HCT116 (cell line): ENCODE data around the gene PRR36. TPM values are rescaled to one million over a fixed set of nuclear protein-coding genes. Genes with fewer than 3 reads are reported as not detected.

ENCODE experiments used
- ATAC-seq: fragments of 200-7000 bp; cut with Tn5 transposase; 2 replicates; pipeline ENCODE4 v1.9.1; 2020; ENCODE audit warnings: mild to moderate bottlenecking, moderate library complexity
- BruUV-seq: library from RNA; stranded (reverse); fragments of 400-500 nt; replicated peaks from 2 replicates; lab custom pipeline; 2021; lab: Mats Ljungman, UMichigan
- CTCF ChIA-PET: fragments of 300-600 bp; sonication (Branson Sonifier 250); formaldehyde crosslinking; loops from one replicate; lab custom pipeline; 2021; ENCODE audit warnings: antibody characterized with exemption; lab: Charles Lee
- POLR2A ChIA-PET: fragments of 300-600, 350-600 bp; sonication (Branson Sonifier 250); formaldehyde crosslinking; loops from one replicate; lab custom pipeline; 2021; ENCODE audit warnings: antibody characterized with exemption; lab: Charles Lee
- RAD21 ChIA-PET, 2 experiments: fragments of 300-600 bp; sonication (Branson Sonifier 250); formaldehyde crosslinking; loops; one replicate each; lab custom pipeline; 2023; ENCODE audit warnings: low total read pairs in 2 of 2; ENCODE audit not compliant: uncharacterized antibody in 2 of 2, unreplicated experiment in 2 of 2, low non-redundant PET in 1 of 2; lab: Charles Lee
- DNase-seq: peaks from one replicate; pipeline ENCODE4 v3.0.0-alpha.2; 2010; ENCODE audit warnings: low read depth, low spot score
- H2AFZ ChIP-seq: fragments of 200-600 bp; shearing (Covaris generic), sonication (generic); 2 replicates; pipeline ENCODE4 v1.6.1; 2017; ENCODE audit warnings: low read depth, mixed run types, mixed read lengths, antibody characterized with exemption, low read length; ENCODE audit not compliant: poor library complexity, severe bottlenecking
- H3K27ac ChIP-seq: 2 replicates; pipeline ENCODE4 v1.5.1; 2012; ENCODE audit warnings: low read depth, low read length
- H3K27me3 ChIP-seq: fragments of 200-600 bp; sonication (generic); 2 replicates; pipeline ENCODE4 v1.6.1; 2016; ENCODE audit warnings: mixed run types, low read length, mixed read lengths; ENCODE audit not compliant: insufficient read depth
- H3K36me3 ChIP-seq, 2 experiments: fragments of 200-500 bp in 1 of 2; fragments of 200-600 bp in 1 of 2; sonication (Bioruptor generic) in 1 of 2; sonication (generic) in 1 of 2; 2 replicates each; pipeline versions ENCODE4 v1.5.1 to v1.6.1; 2014 to 2016; ENCODE audit warnings: low read length in 2 of 2, inconsistent platforms in 1 of 2, mixed read lengths in 1 of 2, mixed run types in 1 of 2; ENCODE audit not compliant: insufficient read depth in 2 of 2, control insufficient read depth in 1 of 2
- H3K4me1 ChIP-seq, 2 experiments: fragments of 200-600 bp in 1 of 2; sonication (generic) in 1 of 2; 2 replicates each; pipeline versions ENCODE4 v1.5.1 to v1.6.1; 2012 to 2017; ENCODE audit warnings: low read length in 2 of 2, inconsistent platforms in 1 of 2, mild to moderate bottlenecking in 1 of 2, mixed read lengths in 1 of 2, mixed run types in 1 of 2, moderate library complexity in 1 of 2; ENCODE audit not compliant: insufficient read depth in 2 of 2, control insufficient read depth in 1 of 2
- H3K4me2 ChIP-seq: fragments of 200-600 bp; sonication (generic); 2 replicates; pipeline ENCODE4 v1.6.1; 2017; ENCODE audit warnings: mixed run types, low read length, mixed read lengths
- H3K4me3 ChIP-seq, 2 experiments: fragments of 200-600 bp in 1 of 2; sonication (generic) in 1 of 2; replicated peaks in 1 of 2; 2 replicates each; pipeline ENCODE4 v1.5.1; 2011 to 2016; ENCODE audit warnings: low read length in 2 of 2, control low read depth in 1 of 2, low read depth in 1 of 2, mild to moderate bottlenecking in 1 of 2, mixed read lengths in 1 of 2, mixed run types in 1 of 2
- H3K79me2 ChIP-seq: fragments of 200-600 bp; sonication (generic); 2 replicates; pipeline ENCODE4 v1.6.1; 2017; ENCODE audit warnings: mild to moderate bottlenecking, mixed run types, low read length, moderate library complexity, mixed read lengths; ENCODE audit not compliant: insufficient read depth
- H3K9ac ChIP-seq: fragments of 200-600 bp; sonication (generic); 2 replicates; pipeline ENCODE4 v1.6.1; 2016; ENCODE audit warnings: low read length, mixed read lengths
- H3K9me2 ChIP-seq: fragments of 200-600 bp; sonication (generic), shearing (Covaris generic); 2 replicates; pipeline ENCODE4 v1.6.1; 2017; ENCODE audit warnings: mixed run types, mild to moderate bottlenecking, moderate library complexity; ENCODE audit not compliant: insufficient read depth
- H3K9me3 ChIP-seq, 2 experiments: fragments of 200-500 bp in 1 of 2; fragments of 200-600 bp in 1 of 2; sonication (Bioruptor generic) in 1 of 2; sonication (generic) in 1 of 2; 2 replicates each; pipeline ENCODE4 v1.6.1; 2014 to 2017; ENCODE audit warnings: low read length in 2 of 2, mixed read lengths in 2 of 2, inconsistent platforms in 1 of 2, low read depth in 1 of 2, mild to moderate bottlenecking in 1 of 2, mixed run types in 1 of 2, moderate library complexity in 1 of 2; ENCODE audit not compliant: control insufficient read depth in 1 of 2, insufficient read depth in 1 of 2
- H4K20me1 ChIP-seq: fragments of 200-600 bp; sonication (generic), shearing (Covaris generic); 2 replicates; pipeline ENCODE4 v1.6.1; 2017; ENCODE audit warnings: mixed run types, mild to moderate bottlenecking, moderate library complexity; ENCODE audit not compliant: insufficient read depth
- ATF3 ChIP-seq: IDR thresholded peaks from 2 replicates; pipeline ENCODE4 v1.6.1; 2012
- CBX3 ChIP-seq: IDR thresholded peaks from 2 replicates; pipeline ENCODE4 v1.6.1; 2012; ENCODE audit warnings: low read depth
- CEBPB ChIP-seq: IDR thresholded peaks from 2 replicates; pipeline ENCODE4 v1.6.1; 2012; ENCODE audit warnings: low read depth
- ELF1 ChIP-seq: IDR thresholded peaks from 2 replicates; pipeline ENCODE4 v1.6.1; 2012; ENCODE audit warnings: low read depth, borderline replicate concordance
- EZH2 ChIP-seq: fragments of 200-600 bp; sonication (generic); IDR thresholded peaks from 2 replicates; pipeline ENCODE4 v1.6.1; 2017; ENCODE audit warnings: antibody characterized with exemption, mixed run types
- JUND ChIP-seq: IDR thresholded peaks from 2 replicates; pipeline ENCODE4 v1.6.1; 2012
- MAX ChIP-seq: IDR thresholded peaks from 2 replicates; pipeline ENCODE4 v1.6.1; 2012
- POLR2A ChIP-seq: IDR thresholded peaks from 2 replicates; pipeline ENCODE4 v1.7.0; 2011; ENCODE audit warnings: borderline replicate concordance; ENCODE audit not compliant: insufficient read depth, insufficient read length; ENCODE audit errors: extremely low read depth
- REST ChIP-seq: IDR thresholded peaks from 2 replicates; pipeline ENCODE4 v1.6.1; 2012; ENCODE audit warnings: low read depth
- SRF ChIP-seq: IDR thresholded peaks from 2 replicates; pipeline ENCODE4 v1.6.1; 2012; ENCODE audit warnings: low read depth
- YY1 ChIP-seq: IDR thresholded peaks from 2 replicates; pipeline ENCODE4 v1.6.1; 2011; ENCODE audit warnings: low read length, low read depth, moderate library complexity, mild to moderate bottlenecking; ENCODE audit not compliant: insufficient replicate concordance; ENCODE audit errors: extremely low read depth
- ZFX ChIP-seq: fragments of 450-650 bp; IDR thresholded peaks from 2 replicates; pipeline ENCODE4 v1.6.1; 2017
- ZNF274 ChIP-seq: fragments of 200-500 bp; sonication (Bioruptor generic); IDR thresholded peaks from 2 replicates; pipeline ENCODE4 v1.6.1; 2014; ENCODE audit warnings: mild to moderate bottlenecking, low read depth, low read length, inconsistent platforms
- intact Hi-C: fragments of 100-400 bp; cut with micrococcal nuclease; formaldehyde crosslinking; loops from 2 replicates; pipeline ENCODE4 v1.10.0; 2022
- total RNA-seq: library from RNA; stranded (reverse); gene quantifications from one replicate; pipeline ENCODE4 v1.2.1, GENCODE V29; 2021; ENCODE audit not compliant: unreplicated experiment

The PRR36 gene
- total RNA-seq, 1 experiment from 2014 or later: 7.5 TPM

- TF ChIP-seq REST: no peak
- no peak for TF ChIP-seq ZFX
These were observed 48.0 kb upstream of the PRR36 start (continued) for GRCh38 chr19:7921967-7922835.

- RAD21 ChIA-PET: interaction anchor here (1.5 to 2.0 kb wide), 2 partner anchors 53 to 68 kb away, joined by 7 read pairs; no protein-coding TSS in a partner anchor
- no peaks in the 10 kb centered on the region for H3K9me3 ChIP-seq
- no peaks in the 10 kb centered on the region for H3K27me3 ChIP-seq
- peaks cover 17 to 61% of the 10 kb centered on the region in 2 experiments; a peak in 3 of 4 replicates for H3K4me1 ChIP-seq
- ATAC-seq (no peak), DNase-seq (no peak)
- H2AFZ ChIP-seq: no peak overlapping the region
- POLR2A ChIA-PET: interaction anchor here (1.1 to 2.7 kb wide), 10 partner anchors 8 to 234 kb away, joined by 3 to 33 read pairs (median 8); partner anchors contain the start of genes MAP2K7 and TIMM44
- no peaks in the 10 kb centered on the region for H3K9me2 ChIP-seq
- no peaks in the 10 kb centered on the region for H4K20me1 ChIP-seq
- intact Hi-C loops: loop anchor here (5.0 kb wide), 1 partner anchor 69 kb away; no protein-coding TSS in a partner anchor
- H3K36me3 ChIP-seq: peaks cover 0 to 12% of the 10 kb centered on the region in 2 experiments; a peak in 3 of 4 replicates
- BruUV-seq: no TSS peak
- H3K4me2 ChIP-seq: peak overlapping the region; percentile 82
- CTCF ChIA-PET: interaction anchor here (1.1 to 5.2 kb wide), 9 partner anchors 8 to 414 kb away, joined by 3 to 41 read pairs (median 14); partner anchors contain the start of genes MAP2K7, TIMM44 and TRAPPC5
- peak overlapping the region; percentile 59 to 61 for H3K4me3 ChIP-seq
- H3K27ac ChIP-seq: peak overlapping the region; percentile 81
- H3K79me2 ChIP-seq: peaks cover 10% of the 10 kb centered on the region; the same call in 1 of the 2 replicates
- peak overlapping the region; percentile 62 for H3K9ac ChIP-seq
- no peak for TF ChIP-seq REST
- no peak for TF ChIP-seq ELF1
- TF ChIP-seq JUND: no peak
- TF ChIP-seq YY1: no peak
- TF ChIP-seq ZFX: no peak
- no peak for TF ChIP-seq CEBPB
- TF ChIP-seq ZNF274: no peak
- no peak for TF ChIP-seq CBX3
- TF ChIP-seq MAX: no peak
- TF ChIP-seq SRF: no peak
- TF ChIP-seq POLR2A: no peak
- no peak for TF ChIP-seq EZH2
- TF ChIP-seq ATF3: no peak
These were observed 47.2 kb upstream of the PRR36 start for GRCh38 chr19:7921302-7921966.
